HepG2 (cell line): ENCODE data around the gene AKR1C2. TPM values are rescaled to one million over a fixed set of nuclear protein-coding genes. Genes with fewer than 3 reads are reported as not detected.

Experiments
- ATAC-seq: fragments of 200-7000 bp; cut with Tn5 transposase; 3 replicates; pipeline ENCODE4 v1.9.1; 2020; ENCODE audit warnings: mild to moderate bottlenecking, moderate library complexity
- BruUV-seq: library from RNA; stranded (reverse); fragments of 400-500 nt; replicated peaks from 2 replicates; lab custom pipeline; 2021; lab: Mats Ljungman, UMichigan
- CTCF ChIA-PET: fragments of 300-600 bp; formaldehyde crosslinking; extraction: SDS; loops from one replicate; lab custom pipeline; 2021; ENCODE audit warnings: low total read pairs, inconsistent platforms, low intra/inter-chr PET ratio; lab: Yijun Ruan, JAX
- POLR2A ChIA-PET: fragments of 350-600 bp; sonication (Branson Sonifier 250); formaldehyde crosslinking; loops from one replicate; lab custom pipeline; 2020; ENCODE audit warnings: antibody characterized with exemption, inconsistent platforms; lab: Yijun Ruan, JAX
- DNase-seq: peaks from one replicate; pipeline ENCODE4 v3.0.0-alpha.2; 2015; ENCODE audit warnings: low spot score
- FAIRE-seq: peaks from 3 replicates; lab custom pipeline; 2011; peaks lifted over from hg19 to GRCh38; lab: Jason Lieb, UNC
- H2AFZ ChIP-seq: one replicate; pipeline ENCODE4 v1.6.1; 2011; ENCODE audit warnings: low read length, inconsistent platforms
- H3K27ac ChIP-seq: fragments of 300-600 bp; 3 replicates; pipeline ENCODE4 v1.8.0; 2011; ENCODE audit warnings: mixed run types, mild to moderate bottlenecking, mixed read lengths, low read length, inconsistent platforms; ENCODE audit not compliant: insufficient read depth; ENCODE audit errors: extremely low read length
- H3K27me3 ChIP-seq, 2 experiments: fragments of 200-600 bp in 1 of 2; 2 replicates in 1 of 2; 3 replicates in 1 of 2; pipeline versions ENCODE4 v1.6.0 to v1.8.0; 2011; ENCODE audit warnings: low read length in 2 of 2, mild to moderate bottlenecking in 2 of 2, moderate library complexity in 2 of 2, inconsistent platforms in 1 of 2; ENCODE audit not compliant: insufficient read depth in 2 of 2, control insufficient read depth in 1 of 2
- H3K36me3 ChIP-seq, 2 experiments: fragments of 200-600 bp in 1 of 2; replicated peaks in 1 of 2; 2 replicates in 1 of 2; 3 replicates in 1 of 2; pipeline versions ENCODE4 v1.5.1 to v1.8.0; 2011; ENCODE audit warnings: low read length in 2 of 2, inconsistent platforms in 1 of 2; ENCODE audit not compliant: insufficient read depth in 2 of 2, control insufficient read depth in 1 of 2
- H3K4me1 ChIP-seq: 2 replicates; pipeline ENCODE4 v1.5.1; 2012; ENCODE audit warnings: low read length, inconsistent platforms; ENCODE audit not compliant: insufficient read depth
- H3K4me2 ChIP-seq: 2 replicates; pipeline ENCODE4 v1.6.0; 2011; ENCODE audit warnings: low read depth, low read length, inconsistent platforms
- H3K4me3 ChIP-seq, 3 experiments: fragments of 200-600 bp in 1 of 3; sonication (generic), shearing (Covaris generic) in 1 of 3; replicated peaks in 1 of 3; 2 replicates each; pipeline ENCODE4 v1.5.1; 2011 to 2016; ENCODE audit warnings: low read length in 3 of 3, inconsistent platforms in 2 of 3, low read depth in 2 of 3, mild to moderate bottlenecking in 2 of 3, control low read depth in 1 of 3, mixed read lengths in 1 of 3; ENCODE audit not compliant: insufficient read depth in 1 of 3
- H3K79me2 ChIP-seq: one replicate; pipeline ENCODE4 v1.6.1; 2011; ENCODE audit warnings: low read length, inconsistent platforms; ENCODE audit not compliant: insufficient read depth
- H3K9ac ChIP-seq: 2 replicates; pipeline ENCODE4 v1.6.0; 2011; ENCODE audit warnings: mild to moderate bottlenecking, low read depth, low read length, inconsistent platforms; ENCODE audit not compliant: insufficient read depth
- H3K9me3 ChIP-seq: 2 replicates; pipeline ENCODE4 v1.5.1; 2012; ENCODE audit warnings: mild to moderate bottlenecking, low read length
- H4K20me1 ChIP-seq: 2 replicates; pipeline ENCODE4 v1.6.0; 2011; ENCODE audit warnings: inconsistent platforms, mild to moderate bottlenecking, low read length, moderate library complexity; ENCODE audit not compliant: insufficient read depth
- ADNP ChIP-seq: sonication (generic); formaldehyde crosslinking; IDR thresholded peaks from 2 replicates; pipeline ENCODE4 v1.4.0; 2020; ENCODE audit warnings: missing genetic modification reagents
- ARNT2 ChIP-seq: sonication (generic); formaldehyde crosslinking; IDR thresholded peaks from 2 replicates; pipeline ENCODE4 v1.8.0; 2022; ENCODE audit warnings: mild to moderate bottlenecking, low read depth, missing genetic modification reagents, moderate library complexity
- NFE2 ChIP-seq: sonication (generic); formaldehyde crosslinking; IDR thresholded peaks from 2 replicates; pipeline ENCODE4 v1.4.0; 2020; ENCODE audit warnings: missing genetic modification reagents
- ONECUT2 ChIP-seq: sonication (generic); formaldehyde crosslinking; IDR thresholded peaks from 2 replicates; pipeline ENCODE4 v1.4.0; 2020; ENCODE audit warnings: missing genetic modification reagents
- ZNF274 ChIP-seq: sonication (generic); formaldehyde crosslinking; IDR thresholded peaks from 2 replicates; pipeline ENCODE4 v1.5.1; 2020; ENCODE audit warnings: mild to moderate bottlenecking, missing genetic modification reagents
- ZNF431 ChIP-seq: sonication (generic); formaldehyde crosslinking; IDR thresholded peaks from 2 replicates; pipeline ENCODE4 v1.9.0; 2022; ENCODE audit warnings: missing genetic modification reagents, low read depth, mild to moderate bottlenecking, borderline replicate concordance
- ZNF614 ChIP-seq: IDR thresholded peaks from 2 replicates; pipeline ENCODE4 v1.6.1; 2018; ENCODE audit warnings: missing biosample characterization, missing genetic modification reagents, inconsistent platforms, borderline replicate concordance
- ZNF766 ChIP-seq: sonication (generic); formaldehyde crosslinking; IDR thresholded peaks from 2 replicates; pipeline ENCODE4 v1.5.0; 2020; ENCODE audit warnings: missing genetic modification reagents, borderline replicate concordance
- WGBS: methylation state at CpG from one replicate; pipeline ENCODE4 v1.1.6; 2017; ENCODE audit warnings: low lambda C conversion rate; 5-methylcytosine and 5-hydroxymethylcytosine counted together
- in situ Hi-C: cut with HindIII; loops from 2 replicates; pipeline ENCODE4 v1.10.0; 2017; ENCODE audit warnings: low pct_unique_long_range_greater_than_20kb; ENCODE audit not compliant: extremely low pct_ligation_motif_present
- intact Hi-C: fragments of 100-400 bp; cut with micrococcal nuclease; formaldehyde crosslinking; loops from one replicate; pipeline ENCODE4 v1.10.0; 2022; ENCODE audit not compliant: unreplicated experiment
- polyA plus RNA-seq, 8 experiments: library from polyadenylated mRNA; depleted of rRNA in 3 of 8; stranded (reverse) in 7 of 8; unstranded in 1 of 8; fragments of >200 nt; fragmentation: Illumina TruSeq in 4 of 8; extraction: Trizol in 4 of 8; gene quantifications; 2 replicates each; pipeline versions ENCODE4 v1.2.1 to v1.2.3, GENCODE V29; 2011 to 2016; ENCODE audit warnings: low read depth in 4 of 8, missing spikeins in 1 of 8, mixed read lengths in 1 of 8; ENCODE audit not compliant: insufficient read depth in 1 of 8
- total RNA-seq, 5 experiments: library from RNA; depleted of rRNA; stranded (reverse); fragments of >200 nt; fragmentation: Illumina TruSeq; extraction: Trizol; gene quantifications; 2 replicates each; pipeline ENCODE4 v1.2.3, GENCODE V29; 2016; ENCODE audit warnings: low read depth in 1 of 5
- TF ChIP-seq, protein P1 (sequence below): sonication (generic); formaldehyde crosslinking; IDR thresholded peaks from 2 replicates; pipeline ENCODE4 v1.4.0; 2020; ENCODE audit warnings: missing genetic modification reagents
- TF ChIP-seq, protein P2 (sequence below): sonication (generic); formaldehyde crosslinking; IDR thresholded peaks from 2 replicates; pipeline ENCODE4 v1.5.0; 2020; ENCODE audit warnings: mild to moderate bottlenecking, missing genetic modification reagents, borderline replicate concordance

The AKR1C2 gene
- total and polyA plus RNA-seq, 2 of the 13 experiments (the other 11 are each of a cell fraction or from before 2014, with no cell fraction given), result 140 to 900 TPM

DNA sequence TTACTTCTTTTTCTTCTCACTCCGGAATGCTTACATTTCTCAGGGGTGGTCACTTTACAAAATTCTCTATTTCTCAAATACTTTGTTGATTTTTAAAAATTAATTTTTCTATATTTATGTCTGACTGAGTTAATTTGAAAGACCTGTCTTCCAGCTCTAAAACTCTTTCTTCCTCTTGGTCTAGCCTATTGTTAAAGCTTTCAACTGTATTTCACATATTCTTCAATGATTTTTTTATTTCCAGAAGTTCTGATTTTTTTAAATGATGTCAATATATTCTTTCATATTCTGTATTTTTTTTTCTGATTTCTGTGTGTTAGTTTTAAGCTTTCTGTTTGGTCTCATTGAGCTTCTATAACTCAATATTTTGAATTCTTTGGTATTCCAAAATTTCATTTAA, 27.3 kb upstream of the AKR1C2 start:
- no peak overlapping the region for H3K4me3 ChIP-seq
- H3K79me2 ChIP-seq, result no peaks in the 10 kb centered on the region
- POLR2A ChIA-PET, result no interaction called here
- H3K4me1 ChIP-seq, result no peaks in the 10 kb centered on the region
- BruUV-seq, result no TSS peak
- CTCF ChIA-PET, result no interaction called here
- WGBS, result 85% methylated on average over 1 of the region's 1 CpG
- H3K9me3 ChIP-seq, result peaks cover 39% of the 10 kb centered on the region
- no peak overlapping the region for H3K27ac ChIP-seq
- TF ChIP-seq ZNF431 (CRISPR knock-in tag) (no peak), ZNF274 (CRISPR knock-in tag) (no peak), ONECUT2 (CRISPR knock-in tag) (no peak), ZNF614 (CRISPR knock-in tag) (no peak), ADNP (no peak), ARNT2 (CRISPR knock-in tag) (no peak), NFE2 (CRISPR knock-in tag) (no peak), ZNF766 (CRISPR knock-in tag) (no peak)
- TF ChIP-seq, protein P1, sequence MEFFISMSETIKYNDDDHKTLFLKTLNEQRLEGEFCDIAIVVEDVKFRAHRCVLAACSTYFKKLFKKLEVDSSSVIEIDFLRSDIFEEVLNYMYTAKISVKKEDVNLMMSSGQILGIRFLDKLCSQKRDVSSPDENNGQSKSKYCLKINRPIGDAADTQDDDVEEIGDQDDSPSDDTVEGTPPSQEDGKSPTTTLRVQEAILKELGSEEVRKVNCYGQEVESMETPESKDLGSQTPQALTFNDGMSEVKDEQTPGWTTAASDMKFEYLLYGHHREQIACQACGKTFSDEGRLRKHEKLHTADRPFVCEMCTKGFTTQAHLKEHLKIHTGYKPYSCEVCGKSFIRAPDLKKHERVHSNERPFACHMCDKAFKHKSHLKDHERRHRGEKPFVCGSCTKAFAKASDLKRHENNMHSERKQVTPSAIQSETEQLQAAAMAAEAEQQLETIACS, result no peak
- TF ChIP-seq, protein P2, sequence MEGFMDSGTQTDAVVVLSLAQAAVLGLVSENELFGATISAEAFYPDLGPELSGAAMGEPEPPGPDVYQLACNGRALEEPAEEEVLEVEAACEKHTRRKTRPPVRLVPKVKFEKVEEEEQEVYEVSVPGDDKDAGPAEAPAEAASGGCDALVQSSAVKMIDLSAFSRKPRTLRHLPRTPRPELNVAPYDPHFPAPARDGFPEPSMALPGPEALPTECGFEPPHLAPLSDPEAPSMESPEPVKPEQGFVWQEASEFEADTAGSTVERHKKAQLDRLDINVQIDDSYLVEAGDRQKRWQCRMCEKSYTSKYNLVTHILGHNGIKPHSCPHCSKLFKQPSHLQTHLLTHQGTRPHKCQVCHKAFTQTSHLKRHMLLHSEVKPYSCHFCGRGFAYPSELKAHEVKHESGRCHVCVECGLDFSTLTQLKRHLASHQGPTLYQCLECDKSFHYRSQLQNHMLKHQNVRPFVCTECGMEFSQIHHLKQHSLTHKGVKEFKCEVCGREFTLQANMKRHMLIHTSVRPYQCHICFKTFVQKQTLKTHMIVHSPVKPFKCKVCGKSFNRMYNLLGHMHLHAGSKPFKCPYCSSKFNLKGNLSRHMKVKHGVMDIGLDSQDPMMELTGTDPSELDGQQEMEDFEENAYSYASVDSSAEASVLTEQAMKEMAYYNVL (CRISPR knock-in tag), result no peak
- TF ChIP-seq, all 625 proteins: peak for 0
- no peak overlapping the region for H2AFZ ChIP-seq
- no peak overlapping the region for H3K9ac ChIP-seq
- in situ Hi-C loops (no loop called here), intact Hi-C loops (no loop called here)
- no peak overlapping the region for H3K4me2 ChIP-seq
- no peak for DNase-seq
- no peaks in the 10 kb centered on the region for H4K20me1 ChIP-seq
- no peaks in the 10 kb centered on the region for H3K27me3 ChIP-seq
- FAIRE-seq, result no peak
- no peaks in the 10 kb centered on the region for H3K36me3 ChIP-seq
- no peak for ATAC-seq
